Measurements from ENCODE around the gene DIPK1C.

- TF ChIP-seq, protein P1, sequence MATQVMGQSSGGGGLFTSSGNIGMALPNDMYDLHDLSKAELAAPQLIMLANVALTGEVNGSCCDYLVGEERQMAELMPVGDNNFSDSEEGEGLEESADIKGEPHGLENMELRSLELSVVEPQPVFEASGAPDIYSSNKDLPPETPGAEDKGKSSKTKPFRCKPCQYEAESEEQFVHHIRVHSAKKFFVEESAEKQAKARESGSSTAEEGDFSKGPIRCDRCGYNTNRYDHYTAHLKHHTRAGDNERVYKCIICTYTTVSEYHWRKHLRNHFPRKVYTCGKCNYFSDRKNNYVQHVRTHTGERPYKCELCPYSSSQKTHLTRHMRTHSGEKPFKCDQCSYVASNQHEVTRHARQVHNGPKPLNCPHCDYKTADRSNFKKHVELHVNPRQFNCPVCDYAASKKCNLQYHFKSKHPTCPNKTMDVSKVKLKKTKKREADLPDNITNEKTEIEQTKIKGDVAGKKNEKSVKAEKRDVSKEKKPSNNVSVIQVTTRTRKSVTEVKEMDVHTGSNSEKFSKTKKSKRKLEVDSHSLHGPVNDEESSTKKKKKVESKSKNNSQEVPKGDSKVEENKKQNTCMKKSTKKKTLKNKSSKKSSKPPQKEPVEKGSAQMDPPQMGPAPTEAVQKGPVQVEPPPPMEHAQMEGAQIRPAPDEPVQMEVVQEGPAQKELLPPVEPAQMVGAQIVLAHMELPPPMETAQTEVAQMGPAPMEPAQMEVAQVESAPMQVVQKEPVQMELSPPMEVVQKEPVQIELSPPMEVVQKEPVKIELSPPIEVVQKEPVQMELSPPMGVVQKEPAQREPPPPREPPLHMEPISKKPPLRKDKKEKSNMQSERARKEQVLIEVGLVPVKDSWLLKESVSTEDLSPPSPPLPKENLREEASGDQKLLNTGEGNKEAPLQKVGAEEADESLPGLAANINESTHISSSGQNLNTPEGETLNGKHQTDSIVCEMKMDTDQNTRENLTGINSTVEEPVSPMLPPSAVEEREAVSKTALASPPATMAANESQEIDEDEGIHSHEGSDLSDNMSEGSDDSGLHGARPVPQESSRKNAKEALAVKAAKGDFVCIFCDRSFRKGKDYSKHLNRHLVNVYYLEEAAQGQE (IDR thresholded peaks at IDR 0.05; ENCODE audit: insufficient replicate concordance, low read depth): no peak
- TF ChIP-seq, protein P2, sequence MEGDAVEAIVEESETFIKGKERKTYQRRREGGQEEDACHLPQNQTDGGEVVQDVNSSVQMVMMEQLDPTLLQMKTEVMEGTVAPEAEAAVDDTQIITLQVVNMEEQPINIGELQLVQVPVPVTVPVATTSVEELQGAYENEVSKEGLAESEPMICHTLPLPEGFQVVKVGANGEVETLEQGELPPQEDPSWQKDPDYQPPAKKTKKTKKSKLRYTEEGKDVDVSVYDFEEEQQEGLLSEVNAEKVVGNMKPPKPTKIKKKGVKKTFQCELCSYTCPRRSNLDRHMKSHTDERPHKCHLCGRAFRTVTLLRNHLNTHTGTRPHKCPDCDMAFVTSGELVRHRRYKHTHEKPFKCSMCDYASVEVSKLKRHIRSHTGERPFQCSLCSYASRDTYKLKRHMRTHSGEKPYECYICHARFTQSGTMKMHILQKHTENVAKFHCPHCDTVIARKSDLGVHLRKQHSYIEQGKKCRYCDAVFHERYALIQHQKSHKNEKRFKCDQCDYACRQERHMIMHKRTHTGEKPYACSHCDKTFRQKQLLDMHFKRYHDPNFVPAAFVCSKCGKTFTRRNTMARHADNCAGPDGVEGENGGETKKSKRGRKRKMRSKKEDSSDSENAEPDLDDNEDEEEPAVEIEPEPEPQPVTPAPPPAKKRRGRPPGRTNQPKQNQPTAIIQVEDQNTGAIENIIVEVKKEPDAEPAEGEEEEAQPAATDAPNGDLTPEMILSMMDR (IDR thresholded peaks at IDR 0.05; ENCODE audit: insufficient read depth, low read length): no peak
- TF ChIP-seq SPI1 (IDR thresholded peaks at IDR 0.05; ENCODE audit: borderline replicate concordance, low read depth) (no peak), GABPA (IDR thresholded peaks at IDR 0.05; ENCODE audit: low read depth) (no peak), POLR2AphosphoS5 (IDR thresholded peaks at IDR 0.05; ENCODE audit: low read depth) (no peak)
Measured at GRCh38 chr18:74420481-74420880, 36.6 kb downstream of the DIPK1C start.

Measured in HL-60 (cell line).